Measurements from ENCODE around the gene TMEM187.

TMEM187 gene

DNA sequence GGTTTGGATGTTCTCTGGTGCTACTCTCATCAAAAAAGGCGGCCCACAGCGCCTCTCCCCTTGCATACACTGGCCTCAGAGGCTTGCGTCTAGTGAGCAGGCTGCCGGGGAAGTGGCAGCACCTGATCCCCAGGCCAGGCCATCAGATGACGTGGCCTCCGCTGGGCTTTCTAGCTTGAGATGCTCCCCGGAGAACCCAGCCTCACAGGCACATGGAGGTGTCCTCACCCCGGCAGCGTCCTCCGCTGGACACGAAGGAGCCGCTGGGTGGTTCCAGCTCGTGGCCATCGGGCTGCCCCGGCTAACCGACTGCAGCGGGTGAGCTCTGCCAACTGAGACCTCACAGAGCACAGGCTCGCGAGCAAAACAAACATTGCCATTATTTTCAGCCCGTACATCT is 34.4 kb downstream of the TMEM187 start:
- no peak for DNase-seq

- DNase-seq = no peak
Observed at GRCh38 chrX:154008521-154008920, 36.0 kb downstream of the TMEM187 start.

DNA sequence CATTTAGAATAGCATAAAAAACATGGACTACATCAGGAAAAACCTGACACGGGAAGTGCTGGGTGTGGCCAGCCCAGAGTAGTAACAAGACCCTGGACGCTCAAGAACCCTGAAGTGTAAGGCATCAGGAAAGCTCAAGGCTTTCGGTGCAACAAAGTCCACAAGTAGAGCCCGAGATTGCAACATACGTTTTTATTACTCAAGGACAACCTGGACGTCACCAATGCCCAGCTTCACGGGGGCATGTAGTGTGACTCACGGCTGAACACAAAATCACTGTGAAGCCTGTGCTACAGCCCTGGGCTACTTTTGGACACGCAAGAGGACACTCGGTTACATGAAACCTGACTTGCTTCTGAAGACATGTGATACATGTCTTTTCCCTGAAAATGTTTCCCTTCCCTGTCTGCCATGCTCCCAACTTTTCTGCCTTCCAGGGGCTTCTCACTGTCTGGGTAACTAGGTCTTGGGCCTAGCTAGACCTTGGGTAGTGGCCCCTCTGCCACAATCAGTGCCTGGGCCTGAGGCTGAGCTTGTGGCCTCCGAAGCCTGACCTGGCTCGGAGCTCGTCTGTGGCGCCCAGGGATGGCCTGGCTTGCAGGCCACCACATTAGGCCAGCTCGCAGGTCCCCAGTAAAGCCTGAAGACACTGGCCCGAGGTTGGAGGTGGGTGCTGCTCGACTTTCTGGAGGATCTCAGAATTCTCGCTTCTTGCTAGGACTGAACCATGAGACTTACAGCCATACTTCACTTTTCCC is 38.0 kb downstream of the TMEM187 start:
- peak in 1 of 2 donors; percentile 57 for DNase-seq

GRCh38 chrX:154011376-154012335 is 39.1 kb downstream of the TMEM187 start:
- DNase-seq = no peak

GRCh38 chrX:154012336-154012991 is 39.9 kb downstream of the TMEM187 start:
- no peak for DNase-seq

DNA sequence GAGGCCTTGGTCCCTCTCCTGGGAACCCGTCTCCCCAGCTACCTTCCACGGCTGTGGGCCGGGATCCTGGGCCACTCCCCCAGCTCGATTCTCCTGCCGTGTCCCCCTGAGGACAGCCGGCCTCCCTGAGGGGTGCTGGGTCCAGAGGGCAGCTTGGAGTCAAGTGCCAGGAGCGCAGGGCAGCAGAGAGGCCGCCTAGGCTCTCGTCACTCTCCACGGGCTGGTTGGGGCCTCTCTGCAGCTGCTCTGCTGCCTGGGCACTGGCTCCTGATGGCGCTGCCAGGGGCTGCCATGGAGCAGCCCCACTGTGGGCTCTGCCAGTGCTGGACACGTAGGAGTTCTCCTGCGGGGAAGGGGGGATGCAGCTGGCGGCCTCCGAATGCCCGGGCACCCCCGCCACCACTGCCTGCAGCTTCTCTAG is 40.5 kb downstream of the TMEM187 start:
- DNase-seq = no peak

DNA sequence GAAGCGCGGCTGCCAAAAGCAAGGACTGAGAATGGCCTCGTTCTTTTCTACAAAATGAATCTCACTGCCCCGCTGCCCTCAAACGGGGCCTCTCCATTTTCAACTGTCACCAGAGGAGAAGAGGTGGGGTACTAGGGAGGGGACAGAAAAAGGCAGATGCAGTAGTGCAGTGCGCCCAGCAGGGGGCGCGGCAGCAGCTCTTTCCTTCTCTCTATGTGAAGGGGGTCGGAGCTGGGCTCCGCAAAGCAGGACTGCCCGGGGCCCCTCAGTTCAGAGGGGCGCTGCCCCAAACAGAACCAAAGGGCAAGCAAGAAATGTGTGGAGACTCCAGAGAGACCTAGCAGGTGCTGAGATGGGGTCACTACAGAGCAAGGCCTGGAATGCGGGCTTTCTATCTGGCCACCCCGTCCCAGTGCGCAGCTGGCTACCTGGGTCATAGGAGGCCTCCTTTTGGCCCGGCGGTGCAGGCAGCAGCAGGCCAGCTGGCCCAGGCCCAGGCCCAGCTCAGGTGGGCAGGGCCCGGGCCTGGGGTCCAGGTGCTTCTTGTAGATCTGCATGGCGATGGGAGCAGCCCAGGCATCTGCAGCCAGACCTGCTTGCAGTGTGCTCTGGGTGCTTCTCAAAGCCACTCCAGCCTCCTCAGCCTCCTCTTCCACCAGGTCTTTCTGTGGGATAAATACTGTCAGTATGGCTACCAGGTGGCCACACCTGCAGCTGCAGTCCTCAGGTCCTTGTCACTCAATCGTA is 41.2 kb downstream of the TMEM187 start:
- peak; percentile 56 to 58 for DNase-seq

- no peak for DNase-seq
Observed at GRCh38 chrX:154014429-154015380, 42.2 kb downstream of the TMEM187 start.

GRCh38 chrX:154015581-154016264 is 43.2 kb downstream of the TMEM187 start:
- DNase-seq = no peak

DNA sequence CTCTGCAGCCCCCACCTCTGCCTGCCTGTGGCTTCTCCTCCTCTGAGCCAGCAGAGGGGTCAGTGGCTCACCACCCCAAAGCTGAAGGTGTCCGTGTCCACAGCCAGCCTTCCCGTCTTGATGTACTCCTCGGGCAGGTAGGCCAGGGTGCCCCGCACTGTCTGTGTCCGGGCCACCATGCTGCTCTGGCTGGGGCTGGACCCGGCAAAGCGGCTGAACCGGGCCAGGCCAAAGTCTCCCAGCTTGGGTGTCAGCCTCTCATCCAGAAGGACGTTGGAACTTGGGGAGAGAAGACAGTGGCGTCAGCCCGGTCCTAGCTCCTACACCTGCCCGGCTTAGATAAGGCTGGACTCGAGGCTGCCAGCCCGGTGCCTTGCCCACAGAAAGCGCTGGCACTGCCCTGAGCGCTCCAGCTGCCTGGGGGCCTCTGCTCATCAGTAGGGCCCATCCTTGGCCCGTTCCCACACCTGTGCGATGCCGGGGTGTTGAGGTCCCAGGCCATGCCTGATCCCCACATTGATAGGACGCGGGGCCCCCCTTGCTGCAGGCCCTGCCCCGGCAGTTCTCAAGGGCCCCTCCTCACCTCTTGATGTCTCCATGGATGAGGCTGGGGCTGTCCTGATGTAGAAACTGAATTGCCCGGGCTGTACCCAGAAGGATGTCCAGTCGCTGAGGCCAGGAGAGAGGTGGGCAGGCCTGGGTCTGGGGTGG is 44.0 kb downstream of the TMEM187 start:
- DNase-seq = no peak

DNA sequence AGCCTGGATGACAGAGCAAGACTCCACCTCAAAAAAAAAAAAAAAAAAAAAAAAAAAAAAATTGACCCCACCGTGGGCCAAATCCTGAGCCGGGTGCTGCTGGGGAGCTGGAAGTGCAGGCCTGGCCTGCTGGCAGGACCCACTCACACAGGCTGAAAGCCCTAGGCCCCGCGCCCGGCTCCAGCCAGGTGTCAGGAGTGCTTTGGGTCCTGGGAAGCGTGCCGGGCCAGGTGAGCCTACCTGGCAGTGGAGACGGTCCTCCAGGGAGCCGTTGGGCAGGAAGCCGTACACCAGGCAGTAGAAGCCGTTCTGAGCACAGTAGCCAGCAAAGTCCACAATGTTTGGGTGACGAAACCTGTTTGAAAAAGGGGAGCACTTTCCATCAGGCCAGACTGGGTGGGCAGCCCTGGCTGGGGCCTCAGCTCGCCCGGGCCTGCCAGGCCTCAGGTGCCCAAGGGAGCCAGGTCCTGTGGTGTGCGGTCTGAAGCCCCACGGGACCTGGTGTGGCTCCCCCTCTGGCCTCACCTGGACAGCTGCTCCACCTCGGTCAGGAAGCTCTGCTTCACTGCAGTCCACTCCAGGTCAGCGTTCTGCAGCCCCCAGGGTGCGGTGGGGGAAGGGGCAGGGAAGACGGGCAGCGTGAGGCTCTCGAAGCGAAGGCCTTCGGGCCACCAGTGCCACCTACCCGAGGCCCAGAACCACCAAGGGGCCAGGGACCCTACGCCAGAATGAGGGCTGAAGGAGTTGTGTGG is 45.4 kb downstream of the TMEM187 start:
- no peak for DNase-seq

- DNase-seq = no peak
Observed at GRCh38 chrX:154018518-154019060, 46.0 kb downstream of the TMEM187 start.

GRCh38 chrX:154019061-154019621 is 46.6 kb downstream of the TMEM187 start:
- DNase-seq = no peak

DNA sequence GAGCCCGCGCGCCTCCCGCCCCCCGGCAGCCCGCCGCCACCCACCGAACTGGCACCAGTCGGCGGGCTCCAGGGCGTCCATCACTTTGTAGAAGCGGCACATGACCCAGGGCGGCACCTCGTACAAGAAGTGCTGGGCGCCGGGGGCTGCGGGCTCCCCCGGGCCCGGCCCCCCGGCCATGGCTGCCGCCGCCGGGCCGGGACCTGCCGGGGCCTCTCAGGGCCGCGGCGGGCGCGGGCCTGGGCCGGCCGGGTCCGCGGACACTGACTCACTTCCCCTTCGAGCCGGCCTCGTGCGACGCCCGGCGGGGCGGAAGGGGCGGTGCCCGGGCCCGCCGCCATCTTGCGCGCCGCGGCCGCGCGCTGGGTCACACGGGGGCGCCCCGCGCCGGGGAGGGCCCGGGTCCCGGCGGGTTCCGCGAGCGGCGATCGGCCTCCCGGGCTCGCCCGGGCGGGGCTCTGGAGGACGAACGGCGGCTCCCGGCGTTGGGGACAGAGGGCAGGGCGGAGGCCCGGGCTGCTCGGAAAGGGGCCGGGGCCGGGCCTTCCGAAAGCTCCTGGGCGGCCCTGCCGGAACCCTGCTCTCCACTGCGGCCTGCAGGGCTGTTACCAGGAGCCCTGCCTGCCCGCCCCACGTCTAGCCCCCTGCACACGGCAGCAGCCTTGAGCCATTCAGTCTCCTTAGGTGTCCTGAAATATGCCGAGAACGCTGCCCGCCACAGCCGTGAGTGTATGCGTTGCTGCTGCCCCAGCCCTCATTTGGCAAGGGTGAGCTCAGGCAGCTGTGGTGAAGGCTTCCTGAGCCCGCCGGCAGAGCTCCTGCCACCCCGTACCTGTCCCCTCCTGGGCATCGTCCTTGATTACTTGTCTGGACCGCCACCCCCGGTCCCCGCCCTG is 47.3 kb downstream of the TMEM187 start, which contains the start of gene IRAK1:
IRAK1 (minus strand) TSS at position 270 of the 896 bp plus-strand sequence; CDS start at position 180, 90 bp downstream.
- DNase-seq = peak; percentile 52 to 59

DNA sequence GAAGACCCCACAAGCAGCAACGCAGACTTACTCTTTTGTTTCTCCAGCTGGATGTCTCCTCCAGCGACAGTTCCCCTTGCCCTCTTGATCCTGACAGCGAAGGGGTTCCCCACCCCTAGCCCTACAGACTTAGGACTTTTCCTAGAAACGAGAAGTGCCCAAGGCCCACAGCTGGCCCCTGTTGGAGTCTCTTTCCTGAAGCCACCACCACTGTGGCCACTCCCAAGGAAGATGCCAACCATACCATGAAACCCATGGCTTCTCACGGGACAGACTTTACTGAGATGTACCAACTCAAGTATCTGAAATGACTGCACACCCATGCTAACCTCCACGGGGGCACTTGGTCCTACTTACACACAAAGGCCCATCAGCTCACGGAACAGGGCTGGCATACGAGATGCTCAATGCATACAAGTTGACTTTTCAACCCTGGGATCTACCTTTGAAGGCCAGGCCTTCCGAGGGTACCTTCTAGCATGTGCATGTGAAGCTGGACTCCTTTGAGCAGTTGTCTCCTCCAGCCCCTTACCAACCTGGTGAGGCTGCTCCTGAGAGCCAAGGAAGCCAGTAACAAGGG is 48.1 kb downstream of the TMEM187 start:
- DNase-seq = no peak

- DNase-seq = peak in 1 of 2 donors; percentile 34
Observed at GRCh38 chrX:154021131-154021611, 48.6 kb downstream of the TMEM187 start.

DNA sequence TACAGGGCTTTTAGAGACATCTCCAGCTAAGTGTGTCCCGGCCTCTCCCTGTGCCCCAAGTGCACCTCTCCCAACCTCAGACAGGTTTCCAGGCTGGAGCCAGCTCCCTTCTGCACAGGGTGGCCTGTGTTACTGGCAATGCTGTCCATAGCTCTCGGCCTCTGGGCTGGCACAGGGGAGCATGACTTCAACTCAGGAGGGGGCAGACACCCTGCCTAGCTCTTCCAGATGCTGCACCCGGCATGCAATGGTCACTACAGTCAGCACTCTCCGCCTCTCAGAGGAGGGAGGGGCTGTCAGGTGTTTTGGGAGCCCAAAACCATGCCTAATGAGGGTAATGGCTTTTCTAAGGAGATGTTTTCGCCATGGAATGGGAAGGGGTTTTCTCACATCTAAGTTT is 49.6 kb downstream of the TMEM187 start:
- no peak for DNase-seq

All from CD4-positive, alpha-beta T cell treated with Interleukin-1 beta for 1 hour (primary cell).